SK-N-SH (cell line): ENCODE measurements around the gene HMGCS1. TPM values are rescaled to one million over a fixed set of nuclear protein-coding genes. Genes with fewer than 3 reads are reported as not detected.

Source experiments
- CTCF ChIA-PET: fragments of 300-600, 350-600 bp; formaldehyde crosslinking; extraction: SDS; loops from one replicate; lab custom pipeline; 2021; lab: Yijun Ruan, JAX
- POLR2A ChIA-PET: fragments of 350-600 bp; sonication (Branson Sonifier 250); formaldehyde crosslinking; extraction: SDS; loops from one replicate; lab custom pipeline; 2020; ENCODE audit warnings: antibody characterized with exemption, inconsistent platforms; lab: Yijun Ruan, JAX
- DNase-seq: peaks from one replicate; pipeline ENCODE4 v3.0.0; 2012
- H2AFZ ChIP-seq: fragments of 200-600 bp; sonication (generic); 2 replicates; pipeline ENCODE4 v1.8.1; 2016; ENCODE audit warnings: antibody characterized with exemption, mild to moderate bottlenecking, low read depth
- H3F3A ChIP-seq: fragments of 200-600 bp; sonication (generic); replicated peaks from 2 replicates; pipeline ENCODE3; 2016; ENCODE audit warnings: antibody characterized with exemption, mild to moderate bottlenecking; ENCODE audit not compliant: insufficient read depth
- H3K27ac ChIP-seq, 2 experiments: fragments of 200-500 bp in 1 of 2; fragments of 200-600 bp in 1 of 2; sonication (Bioruptor generic) in 1 of 2; sonication (generic), shearing (Covaris generic) in 1 of 2; 2 replicates each; pipeline versions ENCODE4 v1.5.1 to v1.6.1; 2014 to 2016; ENCODE audit warnings: low read depth in 2 of 2, inconsistent platforms in 1 of 2, low read length in 1 of 2, mild to moderate bottlenecking in 1 of 2, mixed read lengths in 1 of 2
- H3K27me3 ChIP-seq: fragments of 200-600 bp; sonication (generic), shearing (Covaris generic); 2 replicates; pipeline ENCODE4 v1.6.1; 2016; ENCODE audit warnings: mixed run types; ENCODE audit not compliant: insufficient read depth
- H3K36me3 ChIP-seq, 2 experiments: fragments of 200-500 bp in 1 of 2; fragments of 200-600 bp in 1 of 2; sonication (Bioruptor generic) in 1 of 2; sonication (generic) in 1 of 2; replicated peaks in 1 of 2; 2 replicates each; pipeline versions ENCODE3 to v1.5.1; 2014 to 2016; ENCODE audit warnings: low read length in 1 of 2, mild to moderate bottlenecking in 1 of 2; ENCODE audit not compliant: insufficient read depth in 2 of 2, control insufficient read depth in 1 of 2
- H3K4me1 ChIP-seq, 2 experiments: fragments of 200-500 bp in 1 of 2; fragments of 200-600 bp in 1 of 2; sonication (Bioruptor generic) in 1 of 2; sonication (generic), shearing (Covaris generic) in 1 of 2; 2 replicates each; pipeline versions ENCODE4 v1.5.1 to v1.6.1; 2014 to 2016; ENCODE audit warnings: low read depth in 1 of 2, low read length in 1 of 2, mixed run types in 1 of 2; ENCODE audit not compliant: insufficient read depth in 2 of 2, control insufficient read depth in 1 of 2
- H3K4me2 ChIP-seq: fragments of 200-600 bp; sonication (generic), shearing (Covaris generic); 2 replicates; pipeline ENCODE4 v1.6.1; 2017; ENCODE audit warnings: mixed run types
- H3K4me3 ChIP-seq, 2 experiments: fragments of 200-500 bp in 1 of 2; fragments of 200-600 bp in 1 of 2; sonication (Bioruptor generic) in 1 of 2; sonication (generic), shearing (Covaris generic) in 1 of 2; 2 replicates each; pipeline versions ENCODE4 v1.5.1 to v1.8.1; 2014 to 2016; ENCODE audit warnings: low read depth in 2 of 2, inconsistent platforms in 1 of 2, low read length in 1 of 2, mild to moderate bottlenecking in 1 of 2, mixed read lengths in 1 of 2, moderate library complexity in 1 of 2
- H3K79me2 ChIP-seq: fragments of 200-600 bp; sonication (generic); 2 replicates; pipeline ENCODE4 v1.8.1; 2017; ENCODE audit warnings: mild to moderate bottlenecking; ENCODE audit not compliant: insufficient read depth
- H3K9ac ChIP-seq: fragments of 200-600 bp; sonication (generic); 2 replicates; pipeline ENCODE4 v1.6.1; 2017; ENCODE audit warnings: mixed run types
- H3K9me2 ChIP-seq: fragments of 200-600 bp; sonication (generic); 2 replicates; pipeline ENCODE4 v1.6.1; 2017; ENCODE audit warnings: mixed run types
- H3K9me3 ChIP-seq: fragments of 200-600 bp; sonication (generic); 2 replicates; pipeline ENCODE4 v1.6.1; 2017; ENCODE audit warnings: mixed run types, mild to moderate bottlenecking, moderate library complexity
- H4K20me1 ChIP-seq: fragments of 200-600 bp; sonication (generic); 2 replicates; pipeline ENCODE4 v1.6.1; 2017; ENCODE audit warnings: mild to moderate bottlenecking, mixed run types; ENCODE audit not compliant: insufficient read depth
- CHD2 ChIP-seq: fragments of 150-350 bp; IDR thresholded peaks from 2 replicates; pipeline ENCODE4 v1.6.1; 2018; ENCODE audit warnings: low read length; ENCODE audit not compliant: partially characterized antibody
- EP300 ChIP-seq, 2 experiments: IDR thresholded peaks; 2 replicates each; pipeline versions ENCODE4 v1.4.0 to v1.6.1; 2012; ENCODE audit warnings: borderline replicate concordance in 1 of 2, low read depth in 1 of 2, low read length in 1 of 2
- EZH2phosphoT487 ChIP-seq: fragments of 200-600 bp; sonication (generic); IDR thresholded peaks from 2 replicates; pipeline ENCODE4 v1.6.1; 2017; ENCODE audit warnings: low read depth, mixed run types, mild to moderate bottlenecking, antibody characterized with exemption, moderate library complexity, borderline replicate concordance
- FOXJ3 ChIP-seq: sonication (generic); formaldehyde crosslinking; IDR thresholded peaks from 2 replicates; pipeline ENCODE4 v1.5.1; 2020; ENCODE audit warnings: mild to moderate bottlenecking, missing genetic modification reagents
- FOXM1 ChIP-seq: IDR thresholded peaks from 2 replicates; pipeline ENCODE4 v1.4.0; 2012; ENCODE audit warnings: low read depth, mild to moderate bottlenecking
- JUND ChIP-seq: IDR thresholded peaks from 2 replicates; pipeline ENCODE4 v1.4.0; 2012
- MEF2A ChIP-seq: IDR thresholded peaks from 2 replicates; pipeline ENCODE4 v1.4.0; 2012; ENCODE audit warnings: low read depth, borderline replicate concordance
- NFIC ChIP-seq: IDR thresholded peaks from 2 replicates; pipeline ENCODE4 v1.4.0; 2012; ENCODE audit warnings: borderline replicate concordance
- TAF1 ChIP-seq: IDR thresholded peaks from 2 replicates; pipeline ENCODE4 v1.6.1; 2012; ENCODE audit warnings: low read depth, mild to moderate bottlenecking, low read length, moderate library complexity, borderline replicate concordance
- TCF12 ChIP-seq: IDR thresholded peaks from 2 replicates; pipeline ENCODE4 v1.4.0; 2012
- TEAD4 ChIP-seq: IDR thresholded peaks from 2 replicates; pipeline ENCODE4 v1.4.0; 2012; ENCODE audit warnings: mild to moderate bottlenecking, borderline replicate concordance; ENCODE audit not compliant: insufficient read depth
- USF2 ChIP-seq: fragments of 150-350 bp; IDR thresholded peaks from 2 replicates; pipeline ENCODE4 v1.6.1; 2017; ENCODE audit warnings: antibody characterized with exemption, low read length, low read depth, borderline replicate concordance
- YY1 ChIP-seq: IDR thresholded peaks from 2 replicates; pipeline ENCODE4 v1.4.0; 2012; ENCODE audit warnings: low read depth, mild to moderate bottlenecking
- ZBTB33 ChIP-seq: IDR thresholded peaks from 2 replicates; pipeline ENCODE4 v1.4.0; 2012; ENCODE audit warnings: low read depth, borderline replicate concordance
- WGBS: methylation state at CpG from one replicate; pipeline ENCODE4 v1.1.6; 2017; ENCODE audit warnings: low lambda C conversion rate; 5-methylcytosine and 5-hydroxymethylcytosine counted together
- polyA plus RNA-seq, 3 experiments: library from polyadenylated mRNA; depleted of rRNA; stranded (reverse); fragments of >200 nt; gene quantifications; 2 replicates each; pipeline ENCODE4 v1.2.3, GENCODE V29; 2012
- TF ChIP-seq, protein P1 (sequence below): fragments of 150-350 bp; IDR thresholded peaks from 2 replicates; pipeline ENCODE4 v1.6.1; 2016; ENCODE audit warnings: mild to moderate bottlenecking, low read depth, low read length

HMGCS1 gene
- polyA plus RNA-seq, 1 of the 3 experiments (the other 2 are of a cell fraction), result 8.2 TPM

DNA sequence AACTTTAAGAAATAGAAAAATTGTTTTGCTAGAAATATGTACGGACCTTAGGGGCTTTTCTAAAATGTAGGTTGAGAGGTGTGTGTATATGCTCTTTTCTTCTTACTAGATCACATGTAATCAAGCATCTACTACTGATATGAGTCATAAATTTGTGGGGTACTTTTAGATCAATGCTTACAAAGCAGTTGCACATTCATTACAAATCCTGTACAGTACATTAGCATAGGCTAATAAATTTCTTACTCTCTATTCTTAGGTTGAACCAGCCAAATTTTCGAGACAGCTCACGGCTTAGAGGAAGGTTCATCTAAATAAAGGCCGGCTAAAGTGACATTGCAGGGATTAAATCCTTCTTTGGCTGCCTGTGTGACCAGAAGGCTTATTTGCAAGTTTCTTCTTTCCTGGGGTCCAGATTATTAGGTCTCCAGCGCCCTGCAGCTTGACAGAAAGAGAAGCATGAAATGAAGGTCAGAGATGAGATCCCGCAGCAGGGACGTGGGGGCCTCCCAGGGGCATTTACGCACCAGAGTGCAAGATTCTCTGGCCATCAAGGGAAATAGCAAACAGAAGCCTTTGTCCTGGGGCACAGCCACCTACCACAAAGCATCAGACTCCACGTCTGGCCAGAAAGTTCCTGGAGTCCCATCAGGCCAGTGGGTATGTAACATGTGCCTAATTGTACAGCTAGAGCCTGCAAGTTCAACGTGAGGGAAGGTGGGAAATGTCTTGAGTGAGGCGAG is 68.2 kb downstream of the HMGCS1 start:
- no peak for TF ChIP-seq JUND
- no peaks in the 10 kb centered on the region; the same call in 1 of the 2 replicates for H3K27me3 ChIP-seq
- DNase-seq, result no peak
- no peaks in the 10 kb centered on the region for H4K20me1 ChIP-seq
- H3K9me3 ChIP-seq, result no peaks in the 10 kb centered on the region
- ChIA-PET POLR2A (no interaction called here), CTCF (no interaction called here)
- no peaks in the 10 kb centered on the region for H3K79me2 ChIP-seq
- H2AFZ ChIP-seq, result no peak overlapping the region
- H3K27ac ChIP-seq, result no peak overlapping the region
- no peaks in the 10 kb centered on the region for H3F3A ChIP-seq
- no peaks in the 10 kb centered on the region for H3K4me1 ChIP-seq
- no peak overlapping the region for H3K9ac ChIP-seq
- H3K36me3 ChIP-seq, result no peaks in the 10 kb centered on the region
- H3K4me2 ChIP-seq, result no peak overlapping the region
- 34% methylated on average over 10 of the region's 11 CpGs for WGBS
- H3K4me3 ChIP-seq, result no peak overlapping the region
- H3K9me2 ChIP-seq, result no peaks in the 10 kb centered on the region

DNA sequence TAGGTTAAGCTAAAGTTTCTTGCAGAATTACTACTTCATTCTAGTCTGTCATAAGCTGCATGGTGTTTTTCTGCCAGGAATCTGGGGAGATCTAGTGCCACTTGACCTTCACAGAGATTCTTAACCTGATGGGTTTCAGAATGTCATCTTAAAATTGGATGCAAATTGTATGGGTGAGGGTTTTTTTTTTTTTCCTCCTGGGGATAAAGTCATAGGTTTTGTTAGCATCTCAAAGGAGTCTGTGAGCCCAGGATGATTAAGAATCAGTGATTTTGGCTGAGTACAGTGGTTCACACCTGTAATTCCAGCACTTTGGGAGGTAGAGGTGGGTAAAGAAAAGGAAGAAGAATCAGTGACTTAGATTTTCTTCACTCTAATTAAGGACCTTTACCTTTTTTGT is 69.9 kb downstream of the HMGCS1 start:
- no peak overlapping the region for H3K4me3 ChIP-seq
- H3K9me2 ChIP-seq, result no peaks in the 10 kb centered on the region
- H3K36me3 ChIP-seq, result no peaks in the 10 kb centered on the region
- POLR2A ChIA-PET, result no interaction called here
- H2AFZ ChIP-seq, result no peak overlapping the region
- H3F3A ChIP-seq, result no peaks in the 10 kb centered on the region
- no peak overlapping the region for H3K4me2 ChIP-seq
- no peaks in the 10 kb centered on the region for H3K79me2 ChIP-seq
- TF ChIP-seq TAF1 (no peak), YY1 (no peak), ZBTB33 (no peak), CHD2 (no peak), TCF12 (no peak), EZH2phosphoT487 (no peak), EP300 (IDR thresholded peaks at IDR 0.05; ENCODE audit: borderline replicate concordance in 1 of 2, low read depth in 1 of 2, low read length in 1 of 2) (no peak), FOXM1 (no peak), MEF2A (no peak), USF2 (no peak), FOXJ3 (CRISPR knock-in tag) (no peak), NFIC (no peak), TEAD4 (no peak)
- TF ChIP-seq, protein P1, sequence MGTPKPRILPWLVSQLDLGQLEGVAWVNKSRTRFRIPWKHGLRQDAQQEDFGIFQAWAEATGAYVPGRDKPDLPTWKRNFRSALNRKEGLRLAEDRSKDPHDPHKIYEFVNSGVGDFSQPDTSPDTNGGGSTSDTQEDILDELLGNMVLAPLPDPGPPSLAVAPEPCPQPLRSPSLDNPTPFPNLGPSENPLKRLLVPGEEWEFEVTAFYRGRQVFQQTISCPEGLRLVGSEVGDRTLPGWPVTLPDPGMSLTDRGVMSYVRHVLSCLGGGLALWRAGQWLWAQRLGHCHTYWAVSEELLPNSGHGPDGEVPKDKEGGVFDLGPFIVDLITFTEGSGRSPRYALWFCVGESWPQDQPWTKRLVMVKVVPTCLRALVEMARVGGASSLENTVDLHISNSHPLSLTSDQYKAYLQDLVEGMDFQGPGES, result no peak
- no peaks in the 10 kb centered on the region for H4K20me1 ChIP-seq
- no peak overlapping the region for H3K9ac ChIP-seq
- CTCF ChIA-PET, result interaction anchor here (1.4 kb wide), 1 partner anchor 146 kb away, joined by 3 read pairs; no protein-coding TSS in a partner anchor
- H3K27ac ChIP-seq, result no peak overlapping the region
- H3K4me1 ChIP-seq, result no peaks in the 10 kb centered on the region
- no peaks in the 10 kb centered on the region for H3K9me3 ChIP-seq
- no peaks in the 10 kb centered on the region; the same call in 1 of the 2 replicates for H3K27me3 ChIP-seq
- no peak for DNase-seq
